Epithelial cell of proximal tubule (primary cell): ENCODE measurements around the gene CLRN2. TPM values are rescaled to one million over a fixed set of nuclear protein-coding genes. Genes with fewer than 3 reads are reported as not detected.

Experiments used
- DNase-seq: peaks from one replicate; pipeline ENCODE4 v3.0.0-alpha.2; 2011; ENCODE audit warnings: low read depth
- H3K4me3 ChIP-seq: 2 replicates; pipeline ENCODE4 v1.5.1; 2011; ENCODE audit warnings: low read depth, mild to moderate bottlenecking, low read length
- CTCF ChIP-seq: conservative IDR thresholded peaks from 2 replicates; pipeline ENCODE4 v1.5.1; 2012; ENCODE audit warnings: low read depth, mild to moderate bottlenecking, low read length
- total RNA-seq: library from RNA; depleted of rRNA; stranded (reverse); fragments of >200 nt; gene quantifications from 2 replicates; pipeline ENCODE4 v1.2.3, GENCODE V29; 2015

CLRN2 gene
- total RNA-seq, 1 donor from 2014 or later, result not detected

GRCh38 chr4:17502756-17503155 lies 12.2 kb upstream of the CLRN2 start:
- H3K4me3 ChIP-seq, result no peak overlapping the region
- TF ChIP-seq CTCF, result no peak
- DNase-seq, result no peak

DNA sequence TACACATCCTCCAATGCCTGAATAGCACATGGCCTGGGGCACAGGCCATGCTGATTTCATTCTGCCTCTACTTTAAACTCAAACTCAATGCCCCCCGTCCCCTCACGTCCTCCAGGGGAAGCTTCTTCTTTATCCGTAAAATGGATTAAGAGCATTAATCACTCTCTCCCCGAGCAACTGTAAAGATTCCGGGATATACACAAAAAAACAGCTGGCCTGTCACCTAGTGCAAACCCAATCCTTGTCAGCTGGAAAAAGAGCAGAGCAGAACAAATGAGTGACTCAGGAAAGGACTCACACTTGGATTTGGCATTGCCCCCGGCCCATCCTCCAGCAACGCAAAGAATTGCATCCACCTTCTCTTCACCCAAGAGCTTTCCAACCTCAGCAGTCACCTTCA lies 10.9 kb upstream of the CLRN2 start:
- DNase-seq, result no peak
- no peak for TF ChIP-seq CTCF
- no peak overlapping the region for H3K4me3 ChIP-seq

- peak overlapping the region; percentile 79 for H3K4me3 ChIP-seq
- TF ChIP-seq CTCF, result peak; percentile 4
- DNase-seq, result no peak
These were observed 4.4 kb upstream of the CLRN2 start for GRCh38 chr4:17510582-17510981.

DNA sequence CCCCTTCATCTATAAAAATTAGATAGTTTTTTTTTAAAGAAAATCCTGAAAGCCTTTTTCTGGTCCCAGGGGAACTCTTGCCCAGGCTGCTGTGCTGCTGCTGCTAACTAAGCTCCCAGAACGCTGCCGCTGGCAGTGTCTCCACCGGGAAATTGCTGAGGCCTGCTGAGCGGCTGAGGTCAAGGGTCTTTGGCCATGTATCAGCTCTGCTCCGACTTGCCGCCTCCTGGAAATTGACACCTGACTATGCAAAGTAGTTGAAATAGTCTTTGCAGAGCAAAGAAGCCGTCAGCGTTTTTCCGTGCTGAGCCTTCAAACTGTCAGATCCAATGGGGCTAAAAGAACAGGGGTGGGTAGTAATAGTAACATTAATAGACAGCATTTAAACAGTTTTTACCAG lies 3.9 kb upstream of the CLRN2 start:
- DNase-seq, result no peak
- no peak for TF ChIP-seq CTCF
- peak overlapping the region; percentile 79 for H3K4me3 ChIP-seq

- H3K4me3 ChIP-seq, result peak overlapping the region; percentile 79
- no peak for TF ChIP-seq CTCF
- no peak for DNase-seq
These were observed 3.4 kb upstream of the CLRN2 start for GRCh38 chr4:17511509-17511949.

- TF ChIP-seq CTCF, result peak; percentile 24
- DNase-seq, result no peak
These were observed 2.8 kb upstream of the CLRN2 start, which contains the start of gene QDPR for GRCh38 chr4:17511950-17512795. QDPR (minus strand) TSS chr4:17512090; CDS start chr4:17512054, 36 bp downstream.

DNA sequence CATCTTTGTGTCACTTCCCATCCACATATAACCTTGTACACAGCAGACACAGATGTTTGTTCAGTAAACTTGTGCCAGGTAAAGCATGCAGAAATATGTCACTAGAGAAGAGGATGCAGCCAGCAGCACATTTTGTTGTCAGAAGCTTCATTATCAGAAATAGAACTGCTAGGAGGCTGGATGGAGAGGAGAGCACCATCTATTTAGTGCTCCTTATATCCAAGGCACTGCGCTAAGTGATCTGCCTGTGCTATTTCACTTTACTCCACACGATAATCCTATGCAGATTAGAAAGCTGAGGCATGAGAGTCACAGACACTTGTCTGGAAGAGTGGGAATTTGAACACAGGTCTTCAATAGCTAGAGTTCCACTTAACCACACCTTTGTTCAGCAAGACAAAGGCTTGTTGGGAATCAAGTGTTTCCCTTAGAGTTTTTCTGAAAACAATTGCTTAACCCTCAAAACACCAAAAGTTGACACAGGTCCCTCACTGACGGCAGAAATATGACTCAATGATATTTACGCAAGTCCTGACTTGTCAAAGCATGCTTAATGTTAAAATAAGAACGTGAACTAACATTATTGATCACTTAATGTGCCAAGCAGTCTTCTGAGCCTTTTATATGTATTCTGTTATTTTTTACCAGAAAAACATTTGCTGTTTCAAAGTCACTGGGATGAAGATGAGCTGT lies 1.8 kb upstream of the CLRN2 start:
- no peak overlapping the region for H3K4me3 ChIP-seq
- TF ChIP-seq CTCF, result no peak
- DNase-seq, result no peak

More at GRCh38 chr4:17511950-17512795, 2.8 kb upstream of the CLRN2 start, which contains the start of gene QDPR:
- H3K4me3 ChIP-seq, result peak within 1 kb of the TSS; percentile 79
